Gastroesophageal sphincter (tissue), 4 donors: ENCODE results near the gene SLC43A2. TPM values are rescaled to one million over a fixed set of nuclear protein-coding genes. Genes with fewer than 3 reads are reported as not detected.

Source experiments
- ATAC-seq: fragments of 150-250 bp; one replicate; pipeline ENCODE4 v1.9.1; 2016; ENCODE audit warnings: mild to moderate bottlenecking, moderate library complexity
- H3K27ac ChIP-seq, 4 donors: fragments of 200-600 bp; sonication (generic) in 3 of 4; 1 replicate in 3 of 4; 2 replicates in 1 of 4; pipeline ENCODE4 v1.5.1; 2016 to 2019
- H3K27me3 ChIP-seq: fragments of 200-600 bp; sonication (generic); one replicate; pipeline ENCODE4 v1.5.1; 2019
- H3K36me3 ChIP-seq, 2 donors: fragments of 200-600 bp; sonication (generic); one replicate each; pipeline ENCODE4 v1.5.1; 2019; ENCODE audit warnings: control low read depth in 1 of 2
- H3K4me1 ChIP-seq, 3 donors: fragments of 200-600 bp; sonication (generic); 1 replicate in 2 of 3; 2 replicates in 1 of 3; pipeline ENCODE4 v1.5.1; 2016 to 2019; ENCODE audit warnings: control low read depth in 2 of 3
- H3K4me3 ChIP-seq, 2 donors: fragments of 200-600 bp; sonication (generic); one replicate each; pipeline ENCODE4 v1.5.1; 2019; ENCODE audit warnings: mild to moderate bottlenecking in 1 of 2, moderate library complexity in 1 of 2
- H3K9me3 ChIP-seq, 3 donors: fragments of 200-600 bp; sonication (generic); one replicate each; pipeline ENCODE4 v1.5.1; 2017 to 2019; ENCODE audit warnings: control low read depth in 2 of 3
- EP300 ChIP-seq: sonication (generic); formaldehyde crosslinking; IDR thresholded peaks from one replicate; pipeline ENCODE4 v1.6.1; 2017; ENCODE audit warnings: antibody characterized with exemption, mild to moderate bottlenecking
- POLR2A ChIP-seq, 2 donors: fragments of 450-650 bp; IDR thresholded peaks; one replicate each; pipeline ENCODE4 v1.6.1; 2017; ENCODE audit warnings: antibody characterized with exemption in 2 of 2, mild to moderate bottlenecking in 2 of 2, moderate library complexity in 1 of 2
- POLR2AphosphoS5 ChIP-seq: sonication (generic); formaldehyde crosslinking; IDR thresholded peaks from one replicate; pipeline ENCODE4 v1.6.1; 2017; ENCODE audit warnings: antibody characterized with exemption
- WGBS, 2 donors: methylation state at CpG; one replicate each; pipeline ENCODE4 v1.1.5; 2018; ENCODE audit warnings: low coverage in 1 of 2; 5-methylcytosine and 5-hydroxymethylcytosine counted together
- total RNA-seq, 4 donors: library from RNA; depleted of rRNA; stranded (reverse); fragments of >200 nt; gene quantifications; one replicate each; pipeline ENCODE4 v1.1.0, GENCODE V29; 2016
- TF ChIP-seq, protein P1 (sequence below), 4 experiments: fragments of 200-600 bp in 2 of 4; fragments of 450-650 bp in 2 of 4; sonication (generic) in 1 of 4; IDR thresholded peaks; one replicate each; pipeline ENCODE4 v1.5.1; 2017 to 2019; ENCODE audit warnings: antibody characterized with exemption in 4 of 4, mild to moderate bottlenecking in 2 of 4, moderate library complexity in 2 of 4

Gene SLC43A2
- total RNA-seq, 4 donors from 2014 or later, result 6.4 to 16.8 (median 10.4) TPM

DNA sequence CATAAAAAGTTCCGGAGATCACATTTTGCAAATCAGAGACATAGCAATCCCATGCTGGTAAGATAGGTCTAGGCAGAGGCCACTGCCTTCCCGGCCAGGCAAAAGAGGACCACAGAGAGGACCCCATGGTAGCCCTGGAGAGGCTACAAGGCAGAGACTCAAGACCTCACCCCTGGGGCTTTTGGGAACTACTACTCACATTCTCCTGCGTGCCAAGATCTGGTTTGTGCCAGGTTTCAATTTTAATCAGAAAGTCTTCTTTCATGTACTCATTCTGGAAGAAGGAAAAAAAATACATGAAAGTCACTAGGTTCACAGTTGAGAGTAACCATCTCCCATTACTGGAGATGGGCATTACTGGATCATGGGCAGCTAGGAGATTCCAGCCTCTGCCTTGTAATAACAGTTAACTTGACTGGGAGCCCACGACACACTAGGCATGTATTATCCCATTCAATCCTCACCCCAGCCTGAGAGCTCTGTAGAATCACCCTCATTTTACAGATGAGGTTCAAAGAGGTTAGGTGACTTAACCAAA lies 87.2 kb downstream of the SLC43A2 start:
- peaks cover 0 to 100% of the 10 kb centered on the region in 2 donors for H3K36me3 ChIP-seq
- ATAC-seq, result no peak

DNA sequence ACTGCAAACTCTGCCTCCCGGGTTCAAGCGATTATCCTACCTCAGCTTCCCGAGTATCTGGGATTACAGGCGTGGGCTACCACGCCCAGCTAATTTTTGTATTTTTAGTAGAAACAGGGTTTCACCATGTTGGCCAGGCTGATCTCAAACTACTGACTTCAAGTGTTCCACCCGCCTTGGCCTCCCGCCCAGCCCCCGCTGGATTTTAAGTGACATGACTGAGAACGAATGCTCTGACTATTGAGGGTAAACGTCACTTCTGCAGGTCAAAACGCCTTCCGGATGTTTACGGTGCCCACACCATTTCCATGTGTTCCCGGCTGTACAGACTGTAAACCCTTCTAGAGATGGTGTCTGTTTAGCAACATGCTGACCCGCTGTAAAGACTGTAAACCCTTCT lies 88.8 kb downstream of the SLC43A2 start:
- Histone ChIP-seq H3K27me3 (no peaks in the 10 kb centered on the region), H3K36me3 (peaks cover 0 to 99% of the 10 kb centered on the region in 2 donors), H3K9me3 (no peaks in the 10 kb centered on the region), H3K4me3 (no peak overlapping the region), H3K4me1 (no peaks in the 10 kb centered on the region), H3K27ac (no peak overlapping the region)
- TF ChIP-seq POLR2A (IDR thresholded peaks at IDR 0.05), result no peak
- TF ChIP-seq POLR2AphosphoS5, result no peak
- TF ChIP-seq, protein P1, sequence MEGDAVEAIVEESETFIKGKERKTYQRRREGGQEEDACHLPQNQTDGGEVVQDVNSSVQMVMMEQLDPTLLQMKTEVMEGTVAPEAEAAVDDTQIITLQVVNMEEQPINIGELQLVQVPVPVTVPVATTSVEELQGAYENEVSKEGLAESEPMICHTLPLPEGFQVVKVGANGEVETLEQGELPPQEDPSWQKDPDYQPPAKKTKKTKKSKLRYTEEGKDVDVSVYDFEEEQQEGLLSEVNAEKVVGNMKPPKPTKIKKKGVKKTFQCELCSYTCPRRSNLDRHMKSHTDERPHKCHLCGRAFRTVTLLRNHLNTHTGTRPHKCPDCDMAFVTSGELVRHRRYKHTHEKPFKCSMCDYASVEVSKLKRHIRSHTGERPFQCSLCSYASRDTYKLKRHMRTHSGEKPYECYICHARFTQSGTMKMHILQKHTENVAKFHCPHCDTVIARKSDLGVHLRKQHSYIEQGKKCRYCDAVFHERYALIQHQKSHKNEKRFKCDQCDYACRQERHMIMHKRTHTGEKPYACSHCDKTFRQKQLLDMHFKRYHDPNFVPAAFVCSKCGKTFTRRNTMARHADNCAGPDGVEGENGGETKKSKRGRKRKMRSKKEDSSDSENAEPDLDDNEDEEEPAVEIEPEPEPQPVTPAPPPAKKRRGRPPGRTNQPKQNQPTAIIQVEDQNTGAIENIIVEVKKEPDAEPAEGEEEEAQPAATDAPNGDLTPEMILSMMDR (IDR thresholded peaks at IDR 0.05), result no peak
- no peak for TF ChIP-seq EP300
- no peak for ATAC-seq
- 73 to 90% methylated on average over 5 to 11 of the region's 15 CpGs for WGBS, 2 donors

More for the DNA sequence above, 87.2 kb downstream of the SLC43A2 start:
- 83 to 91% methylated on average over 3 to 4 of the region's 4 CpGs for WGBS, 2 donors
- TF ChIP-seq POLR2A (IDR thresholded peaks at IDR 0.05) (no peak), EP300 (no peak), POLR2AphosphoS5 (no peak)
- TF ChIP-seq, protein P1 (IDR thresholded peaks at IDR 0.05), result no peak
- no peak overlapping the region for H3K4me3 ChIP-seq
- H3K4me1 ChIP-seq, result no peaks in the 10 kb centered on the region
- H3K9me3 ChIP-seq, result no peaks in the 10 kb centered on the region
- H3K27ac ChIP-seq, result no peak overlapping the region
- no peaks in the 10 kb centered on the region for H3K27me3 ChIP-seq

DNA sequence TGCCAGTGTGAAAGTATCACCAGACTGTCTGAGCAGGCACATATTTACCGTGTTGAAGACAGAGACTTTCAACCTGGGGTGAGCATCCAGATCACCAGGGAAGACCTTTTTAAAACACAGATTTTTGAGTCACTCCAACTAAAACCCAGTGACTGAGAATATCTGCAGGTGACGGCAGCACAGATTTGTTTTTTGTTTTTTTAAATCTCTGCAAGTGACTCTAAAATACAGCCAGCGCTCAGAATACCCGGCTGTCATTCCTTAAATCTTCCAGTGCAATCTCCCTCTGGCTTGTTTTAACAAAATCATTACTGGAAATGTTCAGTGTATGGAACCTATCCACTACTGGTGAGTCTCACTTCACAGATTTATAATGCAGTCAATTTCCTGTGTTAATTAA lies 92.9 kb downstream of the SLC43A2 start:
- H3K27ac ChIP-seq, result no peak overlapping the region
- no peak for ATAC-seq
- no peaks in the 10 kb centered on the region for H3K4me1 ChIP-seq
- 66 to 78% methylated on average over 4 of the region's 4 CpGs for WGBS, 2 donors
- peaks cover 0 to 99% of the 10 kb centered on the region in 2 donors for H3K36me3 ChIP-seq
- TF ChIP-seq POLR2A (IDR thresholded peaks at IDR 0.05), result no peak
- TF ChIP-seq, protein P1 (IDR thresholded peaks at IDR 0.05), result no peak
- no peak for TF ChIP-seq POLR2AphosphoS5
- TF ChIP-seq EP300, result no peak
- H3K4me3 ChIP-seq, result no peak overlapping the region
- H3K27me3 ChIP-seq, result no peaks in the 10 kb centered on the region
- no peaks in the 10 kb centered on the region for H3K9me3 ChIP-seq

DNA sequence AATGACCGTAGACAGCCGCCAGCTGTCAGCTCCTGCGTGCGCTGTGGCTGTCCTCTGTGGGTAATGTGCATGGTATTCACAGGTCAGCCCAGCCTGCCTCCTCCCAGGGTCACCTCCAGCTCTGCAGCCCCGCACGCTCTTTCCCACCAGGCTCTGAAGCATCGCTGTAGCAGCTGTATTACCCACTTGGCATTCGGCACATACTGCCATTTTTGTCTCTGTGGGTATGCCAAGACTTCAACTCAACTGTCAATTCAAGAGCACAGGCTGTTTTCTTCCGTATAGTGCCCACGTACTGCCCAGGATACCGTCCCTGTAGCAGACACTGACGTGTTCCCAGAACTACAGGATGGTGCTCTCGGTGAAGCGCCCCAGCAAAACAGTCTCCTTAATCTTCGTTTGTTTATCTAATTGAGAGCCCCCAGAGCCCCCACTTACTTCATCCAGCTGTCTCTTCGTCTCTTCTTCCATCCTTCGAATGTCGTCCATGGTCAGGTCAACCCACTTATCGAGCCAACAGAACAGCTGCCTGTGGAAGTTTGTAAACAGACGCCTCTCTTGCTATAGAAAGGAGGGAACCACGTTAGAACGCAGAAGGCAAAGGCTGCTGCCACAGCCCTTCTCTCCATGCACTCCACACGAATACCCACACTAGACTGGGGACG lies 94.8 kb downstream of the SLC43A2 start:
- no peak for ATAC-seq
- peaks cover 0 to 99% of the 10 kb centered on the region in 2 donors for H3K36me3 ChIP-seq
- no peaks in the 10 kb centered on the region for H3K27me3 ChIP-seq
- H3K27ac ChIP-seq, result no peak overlapping the region
- no peak overlapping the region for H3K4me3 ChIP-seq
- H3K9me3 ChIP-seq, result no peaks in the 10 kb centered on the region
- H3K4me1 ChIP-seq, result no peaks in the 10 kb centered on the region
- WGBS, 2 donors, result 58 to 85% methylated on average over 4 to 11 of the region's 24 CpGs
- TF ChIP-seq POLR2A (IDR thresholded peaks at IDR 0.05), result no peak
- TF ChIP-seq, protein P1 (IDR thresholded peaks at IDR 0.05), result no peak
